Uterus (tissue), 2 donors: ENCODE data around the gene STIM1.

Experiments
- CTCF ChIP-seq, 4 experiments: fragments of 200-600 bp in 2 of 4; fragments of 450-650 bp in 2 of 4; sonication (generic) in 2 of 4; IDR thresholded peaks; one replicate each; pipeline ENCODE4 v1.5.1; 2016 to 2019; ENCODE audit warnings: antibody characterized with exemption in 4 of 4, mild to moderate bottlenecking in 2 of 4, moderate library complexity in 1 of 4
- POLR2A ChIP-seq, 2 donors: fragments of 450-650 bp; IDR thresholded peaks; one replicate each; pipeline ENCODE4 v1.6.1; 2016; ENCODE audit warnings: antibody characterized with exemption in 2 of 2, mild to moderate bottlenecking in 1 of 2, moderate library complexity in 1 of 2

- TF ChIP-seq CTCF (IDR thresholded peaks at IDR 0.05) (no peak), POLR2A (IDR thresholded peaks at IDR 0.05) (no peak)
These were observed 127.6 kb downstream of the STIM1 start for GRCh38 chr11:3983101-3983500.
